Adrenal gland (tissue), 12 donors: Measurements from ENCODE around the gene ACER3. TPM values are rescaled to one million over a fixed set of nuclear protein-coding genes. Genes with fewer than 3 reads are reported as not detected.

Experiments
- DNase-seq, 7 donors: peaks; one replicate each; pipeline ENCODE4 v3.0.0-alpha.2; 2019 to 2020
- H3K27ac ChIP-seq, 5 donors: fragments of 200-600 bp; sonication (generic) in 4 of 5; 1 replicate in 3 of 5; 2 replicates in 2 of 5; pipeline versions ENCODE4 v1.5.1 to v1.8.0; 2016 to 2020; ENCODE audit warnings: mild to moderate bottlenecking in 1 of 5
- H3K27me3 ChIP-seq: fragments of 200-600 bp; 2 replicates; pipeline ENCODE4 v1.8.0; 2021
- H3K36me3 ChIP-seq, 2 donors: fragments of 200-600 bp; replicated peaks in 1 of 2; 1 replicate in 1 of 2; 2 replicates in 1 of 2; pipeline versions ENCODE4 v1.5.1 to v1.8.0; 2018 to 2022
- H3K4me1 ChIP-seq, 2 donors: fragments of 200-600 bp; replicated peaks in 1 of 2; 1 replicate in 1 of 2; 2 replicates in 1 of 2; pipeline versions ENCODE4 v1.5.1 to v1.8.0; 2018 to 2021
- H3K4me3 ChIP-seq, 4 donors: fragments of 200-600 bp; sonication (generic) in 3 of 4; one replicate each; pipeline ENCODE4 v1.5.1; 2016 to 2018
- H3K9me3 ChIP-seq, 3 donors: fragments of 200-600 bp; sonication (generic) in 1 of 3; replicated peaks in 1 of 3; 1 replicate in 2 of 3; 2 replicates in 1 of 3; pipeline versions ENCODE4 v1.5.1 to v1.8.0; 2016 to 2021
- POLR2A ChIP-seq, 2 donors: fragments of 450-650 bp; IDR thresholded peaks; one replicate each; pipeline ENCODE4 v1.6.1; 2017; ENCODE audit warnings: antibody characterized with exemption in 2 of 2, mild to moderate bottlenecking in 2 of 2, moderate library complexity in 1 of 2
- WGBS, 4 donors: extraction: QIAGEN DNeasy Blood & Tissue Kit in 2 of 4; methylation state at CpG; one replicate each; pipeline versions ENCODE4 v1.1.5 to v1.1.7; 2013 to 2017; 5-methylcytosine and 5-hydroxymethylcytosine counted together
- intact Hi-C, 2 donors: fragments of 100-400 bp; cut with DNase I; formaldehyde crosslinking; loops; one replicate each; pipeline versions ENCODE4 v1.14.1 to v1.15.0; 2022 to 2023
- polyA plus RNA-seq, 3 donors: library from polyadenylated mRNA; stranded (reverse); fragments of 200-250 nt in 2 of 3; fragments of 350-450 nt in 1 of 3; fragmentation: Illumina TruSeq in 1 of 3; extraction: RNeasy Lipid Tissue Mini Kit (QIAGEN cat#74804) in 1 of 3; gene quantifications; one replicate each; pipeline ENCODE4 v1.2.3, GENCODE V29; 2013 to 2014
- total RNA-seq, 9 donors: library from RNA; depleted of rRNA in 4 of 9; stranded (reverse); fragments of >200 nt in 4 of 9; fragments of 120-200 nt in 1 of 9; fragmentation: NEBNext Ultra II Directional in 1 of 9; extraction: Animal tissue kit (Norgen Biotek cat#: 25700) in 1 of 9; gene quantifications; one replicate each; pipeline versions ENCODE4 v1.1.0 to v1.2.4, GENCODE V29; 2013 to 2023
- TF ChIP-seq, protein P1 (sequence below), 6 experiments: fragments of 450-650 bp in 4 of 6; fragments of 200-600 bp in 2 of 6; sonication (generic) in 1 of 6; IDR thresholded peaks; 1 replicate in 5 of 6; 2 replicates in 1 of 6; pipeline versions ENCODE4 v1.5.1 to v1.8.0; 2016 to 2021; ENCODE audit warnings: antibody characterized with exemption in 6 of 6, mild to moderate bottlenecking in 2 of 6, moderate library complexity in 1 of 6
- donor health status: healthy with polysubstance abuse.
- donor health status: Bipolar disorder and iron deficiency.
- donor health status: DM: yes; HTN: yes; CAD: no.
- donor health status: DM: no; HTN: no; CAD: no.
- donor health status: DM: no; HTN: no; CAD: no.
- donor health status: DM: yes; HTN: yes; CAD: no.

ACER3 gene
- total and polyA plus RNA-seq, 12 donors = 4.1 to 22.0 (median 15.3) TPM

DNA sequence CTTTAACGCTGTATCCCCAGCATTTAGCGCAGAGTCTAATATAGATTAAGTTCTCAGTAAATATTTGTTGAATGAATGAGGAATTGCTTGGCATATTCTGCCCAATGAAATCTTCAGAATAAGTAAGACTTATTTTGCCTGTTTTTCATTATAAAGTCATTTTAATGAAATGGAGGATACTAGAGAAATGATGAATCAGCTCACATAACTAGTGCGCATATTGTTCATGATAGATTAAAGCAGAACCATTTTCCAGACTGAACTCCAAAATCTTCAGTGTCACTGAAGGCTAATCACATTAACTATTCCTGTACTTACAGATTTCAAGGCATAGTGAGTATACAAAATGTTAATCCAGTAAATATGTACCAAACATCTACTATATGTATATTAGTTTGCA is 29.6 kb downstream of the ACER3 start:
- 78 to 100% (median 98%) methylated on average over 3 of the region's 3 CpGs for WGBS, 4 donors
- Histone ChIP-seq H3K27ac (no peak overlapping the region), H3K36me3 (no peaks in the 10 kb centered on the region), H3K27me3 (no peaks in the 10 kb centered on the region), H3K9me3 (no peaks in the 10 kb centered on the region), H3K4me3 (no peak overlapping the region), H3K4me1 (peaks cover 0 to 6% of the 10 kb centered on the region in 2 donors)
- intact Hi-C loops = no loop called here
- no peak for DNase-seq
- no peak for TF ChIP-seq POLR2A (IDR thresholded peaks at IDR 0.05)
- TF ChIP-seq, protein P1, sequence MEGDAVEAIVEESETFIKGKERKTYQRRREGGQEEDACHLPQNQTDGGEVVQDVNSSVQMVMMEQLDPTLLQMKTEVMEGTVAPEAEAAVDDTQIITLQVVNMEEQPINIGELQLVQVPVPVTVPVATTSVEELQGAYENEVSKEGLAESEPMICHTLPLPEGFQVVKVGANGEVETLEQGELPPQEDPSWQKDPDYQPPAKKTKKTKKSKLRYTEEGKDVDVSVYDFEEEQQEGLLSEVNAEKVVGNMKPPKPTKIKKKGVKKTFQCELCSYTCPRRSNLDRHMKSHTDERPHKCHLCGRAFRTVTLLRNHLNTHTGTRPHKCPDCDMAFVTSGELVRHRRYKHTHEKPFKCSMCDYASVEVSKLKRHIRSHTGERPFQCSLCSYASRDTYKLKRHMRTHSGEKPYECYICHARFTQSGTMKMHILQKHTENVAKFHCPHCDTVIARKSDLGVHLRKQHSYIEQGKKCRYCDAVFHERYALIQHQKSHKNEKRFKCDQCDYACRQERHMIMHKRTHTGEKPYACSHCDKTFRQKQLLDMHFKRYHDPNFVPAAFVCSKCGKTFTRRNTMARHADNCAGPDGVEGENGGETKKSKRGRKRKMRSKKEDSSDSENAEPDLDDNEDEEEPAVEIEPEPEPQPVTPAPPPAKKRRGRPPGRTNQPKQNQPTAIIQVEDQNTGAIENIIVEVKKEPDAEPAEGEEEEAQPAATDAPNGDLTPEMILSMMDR (IDR thresholded peaks at IDR 0.05) = no peak

DNA sequence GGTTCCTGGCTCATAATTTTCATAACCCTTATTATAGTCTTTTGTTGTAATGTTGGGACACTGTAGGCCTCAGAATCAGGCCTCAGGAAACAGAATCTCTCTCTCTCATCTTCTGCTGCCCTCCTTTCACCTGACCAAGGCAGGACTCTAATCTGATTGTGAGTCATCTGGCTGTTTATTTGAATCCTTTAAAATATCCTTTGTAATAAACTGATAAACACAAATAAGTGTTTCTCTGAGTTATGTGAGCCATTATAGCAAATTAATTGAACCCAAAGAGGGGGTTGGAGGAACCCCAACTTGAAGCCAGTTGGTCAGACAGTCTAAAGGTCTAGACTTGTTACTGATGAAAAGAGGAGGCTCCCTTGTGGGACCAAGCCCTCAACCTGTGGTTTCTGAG is 30.6 kb downstream of the ACER3 start:
- TF ChIP-seq POLR2A (IDR thresholded peaks at IDR 0.05) = no peak
- TF ChIP-seq, protein P1 (IDR thresholded peaks at IDR 0.05) = no peak
- intact Hi-C loops = no loop called here
- no peak overlapping the region for H3K4me3 ChIP-seq
- no peaks in the 10 kb centered on the region for H3K9me3 ChIP-seq
- H3K36me3 ChIP-seq = no peaks in the 10 kb centered on the region
- peaks cover 0 to 6% of the 10 kb centered on the region in 2 donors for H3K4me1 ChIP-seq
- no peak overlapping the region for H3K27ac ChIP-seq
- DNase-seq = no peak
- no peaks in the 10 kb centered on the region for H3K27me3 ChIP-seq

DNA sequence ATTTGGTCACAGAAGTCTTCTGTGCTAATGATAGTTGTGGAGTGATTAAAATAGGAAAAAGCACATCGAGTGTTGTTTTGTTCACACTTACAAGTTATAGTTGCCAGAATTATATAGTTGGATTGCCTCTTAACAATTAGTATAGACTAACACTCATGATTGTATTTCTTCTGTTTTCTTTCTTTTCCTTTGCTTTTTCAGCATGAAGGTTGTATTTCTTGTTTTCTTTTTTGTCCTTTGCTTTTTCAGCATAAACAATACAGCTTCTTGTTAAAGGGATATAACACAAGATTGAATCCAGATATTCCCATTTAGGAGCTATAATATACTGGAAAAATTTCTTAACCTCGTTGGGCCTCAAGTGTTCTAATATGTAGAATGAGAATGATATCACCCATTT is 31.1 kb downstream of the ACER3 start:
- no peaks in the 10 kb centered on the region for H3K27me3 ChIP-seq
- no peaks in the 10 kb centered on the region for H3K9me3 ChIP-seq
- no peak for TF ChIP-seq POLR2A (IDR thresholded peaks at IDR 0.05)
- TF ChIP-seq, protein P1 (IDR thresholded peaks at IDR 0.05) = no peak
- 82 to 91% (median 89%) methylated on average over 2 of the region's 2 CpGs for WGBS, 4 donors
- peaks cover 0 to 6% of the 10 kb centered on the region in 2 donors for H3K4me1 ChIP-seq
- H3K4me3 ChIP-seq = no peak overlapping the region
- no peaks in the 10 kb centered on the region for H3K36me3 ChIP-seq
- H3K27ac ChIP-seq = no peak overlapping the region
- intact Hi-C loops = no loop called here
- no peak for DNase-seq

DNA sequence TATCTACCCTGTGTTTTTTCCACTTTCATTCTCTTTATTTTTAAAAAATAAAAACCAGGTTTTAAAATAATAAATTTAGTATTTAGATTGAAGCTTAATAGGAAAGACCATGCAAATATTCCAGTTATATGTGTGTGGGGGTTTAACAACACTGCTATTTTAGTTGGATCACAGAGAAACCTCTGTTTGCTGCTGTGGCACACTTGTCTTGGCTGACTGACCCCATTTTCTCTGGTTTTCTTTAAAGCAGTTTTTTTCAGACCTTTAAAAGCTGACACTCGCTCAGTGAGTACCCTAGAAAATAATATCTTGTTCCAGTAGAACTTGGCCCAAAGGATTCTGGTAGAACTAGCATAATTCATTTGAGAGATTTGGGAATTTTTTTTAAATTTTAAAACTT is 31.6 kb downstream of the ACER3 start:
- intact Hi-C loops = no loop called here
- H3K4me1 ChIP-seq = peaks cover 0 to 6% of the 10 kb centered on the region in 2 donors
- H3K4me3 ChIP-seq = no peak overlapping the region
- no peaks in the 10 kb centered on the region for H3K36me3 ChIP-seq
- H3K27ac ChIP-seq = no peak overlapping the region
- TF ChIP-seq, protein P1 (IDR thresholded peaks at IDR 0.05) = no peak
- no peak for TF ChIP-seq POLR2A (IDR thresholded peaks at IDR 0.05)
- 72 to 90% (median 75%) methylated on average over 1 of the region's 1 CpG for WGBS, 4 donors
- no peaks in the 10 kb centered on the region for H3K9me3 ChIP-seq
- no peaks in the 10 kb centered on the region for H3K27me3 ChIP-seq
- no peak for DNase-seq
